ENCODE results near the gene PLOD1.

PLOD1 gene

GRCh38 chr1:12014141-12014991, 79.8 kb downstream of the PLOD1 start:
- Histone ChIP-seq H3K36me3 (ENCODE audit: low read depth) (peaks cover 36% of the 10 kb centered on the region), H3K27ac (ENCODE audit: poor library complexity, severe bottlenecking) (peak overlapping the region; percentile 72), H3K4me3 (ENCODE audit: severe bottlenecking) (no peak overlapping the region), H3K9me3 (ENCODE audit: severe bottlenecking) (no peaks in the 10 kb centered on the region), H3K27me3 (ENCODE audit: insufficient read depth, poor library complexity, severe bottlenecking) (no peaks in the 10 kb centered on the region), H3K4me1 (ENCODE audit: insufficient read depth, poor library complexity, severe bottlenecking) (peaks cover 10% of the 10 kb centered on the region)
- no peak for DNase-seq (ENCODE audit: low spot score)
- TF ChIP-seq CTCF (IDR thresholded peaks at IDR 0.05; ENCODE audit: poor library complexity, severe bottlenecking): peak; percentile 35
- ATAC-seq (ENCODE audit: low read depth): no peak

DNA sequence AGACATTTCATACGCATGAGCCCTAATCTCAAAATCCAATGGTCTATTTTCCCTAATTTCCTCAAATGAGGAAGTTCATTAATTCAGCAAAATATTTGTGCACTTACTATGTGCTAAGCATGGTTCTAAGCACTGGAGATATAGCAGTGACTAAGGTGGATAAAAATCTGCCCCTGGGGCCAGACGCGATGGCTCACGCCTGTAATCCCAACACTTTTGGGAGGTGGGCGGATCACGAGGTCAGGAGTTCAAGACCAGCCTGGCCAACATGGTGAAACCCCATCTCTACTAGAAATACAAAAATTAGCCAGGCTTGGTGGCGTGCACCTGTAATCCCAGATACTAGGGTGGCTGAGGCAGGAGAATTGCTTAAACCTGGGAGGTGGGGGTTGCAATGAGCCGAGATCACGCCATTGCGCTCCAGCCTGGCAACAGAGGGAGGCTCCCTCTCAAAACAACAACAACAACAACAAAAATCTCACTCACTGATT, 80.5 kb downstream of the PLOD1 start:
- peaks cover 30% of the 10 kb centered on the region for H3K36me3 ChIP-seq (ENCODE audit: low read depth)
- ATAC-seq (ENCODE audit: low read depth): no peak

GRCh38 chr1:12015499-12015898, 81.0 kb downstream of the PLOD1 start:
- no peak for ATAC-seq (ENCODE audit: low read depth)
- H3K27me3 ChIP-seq (ENCODE audit: insufficient read depth, poor library complexity, severe bottlenecking): no peaks in the 10 kb centered on the region
- no peak for DNase-seq (ENCODE audit: low spot score)
- TF ChIP-seq CTCF (IDR thresholded peaks at IDR 0.05; ENCODE audit: poor library complexity, severe bottlenecking): no peak
- H3K4me1 ChIP-seq (ENCODE audit: insufficient read depth, poor library complexity, severe bottlenecking): peaks cover 12% of the 10 kb centered on the region
- H3K27ac ChIP-seq (ENCODE audit: poor library complexity, severe bottlenecking): peak overlapping the region; percentile 72
- H3K9me3 ChIP-seq (ENCODE audit: severe bottlenecking): no peaks in the 10 kb centered on the region
- H3K36me3 ChIP-seq (ENCODE audit: low read depth): peaks cover 25% of the 10 kb centered on the region
- no peak overlapping the region for H3K4me3 ChIP-seq (ENCODE audit: severe bottlenecking)

More for the DNA sequence above, 80.5 kb downstream of the PLOD1 start:
- TF ChIP-seq CTCF (IDR thresholded peaks at IDR 0.05; ENCODE audit: poor library complexity, severe bottlenecking): no peak
- Histone ChIP-seq H3K4me1 (ENCODE audit: insufficient read depth, poor library complexity, severe bottlenecking) (peaks cover 10% of the 10 kb centered on the region), H3K27me3 (ENCODE audit: insufficient read depth, poor library complexity, severe bottlenecking) (no peaks in the 10 kb centered on the region), H3K9me3 (ENCODE audit: severe bottlenecking) (no peaks in the 10 kb centered on the region), H3K4me3 (ENCODE audit: severe bottlenecking) (no peak overlapping the region), H3K27ac (ENCODE audit: poor library complexity, severe bottlenecking) (peak overlapping the region; percentile 72)
- DNase-seq (ENCODE audit: low spot score): no peak

DNA sequence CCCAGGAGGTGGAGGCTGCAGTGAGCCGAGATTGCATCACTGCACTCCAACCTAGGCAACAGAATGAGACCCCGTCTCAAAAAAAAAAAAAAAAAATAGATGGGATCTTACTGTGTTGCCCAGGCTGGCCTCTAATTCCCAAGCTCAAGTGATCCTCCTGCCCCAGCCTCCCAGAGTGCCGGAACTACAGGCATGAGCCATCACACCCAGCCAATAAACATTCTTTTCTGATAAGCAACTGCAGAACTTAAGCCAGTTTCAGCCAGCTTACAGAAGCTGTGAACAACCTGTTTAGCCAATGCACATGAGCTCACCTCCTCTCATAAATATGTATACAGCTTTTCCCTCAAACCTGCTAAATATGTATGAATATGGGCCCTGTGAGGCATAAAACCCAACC, 81.7 kb downstream of the PLOD1 start:
- DNase-seq (ENCODE audit: low spot score) (no peak), ATAC-seq (ENCODE audit: low read depth) (no peak)
- no peaks in the 10 kb centered on the region for H3K9me3 ChIP-seq (ENCODE audit: severe bottlenecking)
- H3K4me3 ChIP-seq (ENCODE audit: severe bottlenecking): no peak overlapping the region
- peaks cover 12% of the 10 kb centered on the region for H3K4me1 ChIP-seq (ENCODE audit: insufficient read depth, poor library complexity, severe bottlenecking)
- H3K27me3 ChIP-seq (ENCODE audit: insufficient read depth, poor library complexity, severe bottlenecking): no peaks in the 10 kb centered on the region
- no peak overlapping the region for H3K27ac ChIP-seq (ENCODE audit: poor library complexity, severe bottlenecking)
- peaks cover 18% of the 10 kb centered on the region for H3K36me3 ChIP-seq (ENCODE audit: low read depth)
- no peak for TF ChIP-seq CTCF (IDR thresholded peaks at IDR 0.05; ENCODE audit: poor library complexity, severe bottlenecking)

All from RWPE2 (cell line).